Stimulated activated CD4-positive, alpha-beta T cell treated with anti-CD3 and anti-CD28 coated beads, Interleukin-4, amount 100 ng/mL, for 4 hours (primary cell): ENCODE results near the gene CABP2.
A peak's percentile ranks its signal among the peaks of the same experiment; 100 is the strongest.
"Not testable (repeated sequence)": the region's sequence is repeated elsewhere in the genome, so short reads cannot be mapped to it uniquely, and the experiment has no call there.

Experiments
- DNase-seq, 2 experiments: peaks; one replicate each; pipeline ENCODE4 v3.0.0-alpha.2; 2020

CABP2 gene

GRCh38 chr11:67522844-67523555, at the start of gene CABP2:
Gene CABP2, minus strand, starts transcription at chr11:67523446. Its CDS starts 120 bp downstream, at chr11:67523326.
- no peak for DNase-seq

DNA sequence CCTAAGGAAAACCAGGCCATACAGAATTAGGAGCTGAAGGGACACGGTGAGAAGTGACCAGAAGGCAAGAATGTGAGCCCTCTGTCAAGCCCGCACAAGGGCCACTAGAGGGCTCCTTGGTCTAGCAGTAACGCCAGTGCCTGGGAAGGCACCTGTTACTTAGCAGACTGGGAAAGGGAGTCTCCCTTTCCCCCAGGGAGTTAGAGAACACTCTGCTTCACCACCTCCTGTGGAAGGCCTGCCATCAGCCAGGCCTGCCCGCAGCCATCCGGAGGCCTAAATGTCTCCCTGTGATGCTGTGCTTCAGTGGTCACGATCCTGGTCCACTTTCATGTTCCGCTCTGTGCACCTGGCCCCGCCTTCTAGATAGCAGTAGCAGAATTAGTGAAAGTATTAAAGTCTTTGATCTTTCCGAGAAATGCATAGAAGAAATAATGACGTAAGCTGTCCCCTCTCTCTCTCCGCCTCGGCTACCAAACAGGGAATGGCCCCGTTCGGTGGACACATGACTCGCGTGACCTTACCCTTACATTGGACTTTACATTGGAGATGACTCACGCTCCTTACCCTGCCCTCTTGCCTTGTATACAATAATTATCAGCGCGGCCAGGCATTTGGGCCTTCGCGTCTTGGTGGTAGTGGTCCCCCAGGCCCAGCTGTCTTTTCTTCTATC, 49.6 kb upstream of the CABP2 start:
- DNase-seq: peak; percentile 25 to 33

GRCh38 chr11:67572305-67572704, 49.1 kb upstream of the CABP2 start:
- no peak for DNase-seq

DNA sequence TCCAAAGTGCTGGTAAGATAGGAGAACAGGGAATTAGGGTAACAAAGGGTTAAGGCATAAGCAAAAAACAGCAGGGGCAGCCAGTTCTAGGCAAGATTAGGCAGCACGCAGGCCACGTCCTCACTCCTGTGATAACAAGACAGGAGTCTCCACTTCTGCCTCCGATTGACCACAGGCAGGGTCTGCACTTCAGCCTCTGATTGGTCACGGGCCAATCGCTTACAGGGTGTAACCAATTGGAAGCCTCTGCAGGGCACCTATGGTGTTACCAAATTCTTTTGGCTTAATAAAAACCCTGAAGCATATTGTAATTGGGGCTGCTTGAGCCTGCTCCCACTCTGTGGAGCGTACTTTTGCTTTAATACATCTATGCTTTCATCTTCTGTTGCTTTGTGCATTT, 48.2 kb upstream of the CABP2 start:
- DNase-seq: no peak

- no peak for DNase-seq
Measured at GRCh38 chr11:67564230-67564629, 41.0 kb upstream of the CABP2 start.

DNA sequence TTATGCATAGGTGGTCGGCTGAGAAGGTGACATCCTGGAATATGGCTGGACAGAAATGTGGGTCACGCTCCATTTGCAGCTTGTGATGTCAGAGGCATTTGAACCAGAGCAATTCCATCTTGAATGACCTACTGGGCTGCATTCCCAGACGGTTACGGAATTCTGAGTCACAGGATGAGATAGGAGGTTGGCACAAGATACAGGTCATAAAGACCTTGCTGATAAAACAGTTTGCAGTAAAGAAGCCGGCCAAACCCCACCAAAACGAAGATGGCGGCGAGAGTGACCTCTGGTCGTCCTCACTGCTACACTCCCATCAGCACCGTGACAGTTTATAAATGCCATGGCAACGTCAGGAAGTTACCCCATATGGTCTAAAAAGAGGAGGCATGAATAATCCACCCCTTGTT, 40.5 kb upstream of the CABP2 start:
- not testable (repeated sequence) for DNase-seq

DNA sequence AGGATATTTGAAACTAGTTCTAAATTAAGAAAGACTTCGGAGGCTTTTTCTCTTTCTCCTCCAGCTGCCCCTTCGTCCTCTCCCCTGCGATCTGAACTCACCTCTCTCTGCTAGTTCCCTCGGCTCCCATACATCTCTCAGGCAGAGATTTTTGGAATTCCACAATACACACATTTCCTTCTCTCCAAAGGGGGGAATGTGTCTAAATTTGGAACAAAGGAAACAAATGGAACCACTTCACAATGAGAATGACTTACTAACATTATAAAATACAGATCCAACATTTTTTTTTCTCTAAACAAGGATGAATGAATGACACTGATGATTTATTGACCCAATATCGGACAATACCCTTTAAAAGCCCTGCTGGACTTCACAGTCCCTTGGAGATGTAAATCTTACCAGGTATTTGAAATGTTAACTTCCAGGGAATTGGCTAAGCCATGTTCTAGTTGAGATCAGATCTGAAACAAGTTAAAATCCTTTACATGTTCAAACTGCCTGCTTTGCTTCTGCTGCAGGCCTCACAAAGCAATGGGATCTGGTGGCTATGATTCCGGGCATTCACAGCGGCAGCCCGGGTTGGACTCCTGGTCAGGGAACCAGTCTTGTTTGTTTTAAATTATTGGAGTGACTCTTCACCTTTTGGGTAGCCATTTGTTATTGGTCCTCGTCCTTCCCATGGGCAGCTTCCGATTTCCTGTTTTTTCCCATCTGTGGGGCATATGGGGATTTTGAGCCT, 39.9 kb upstream of the CABP2 start:
- DNase-seq: no peak

GRCh38 chr11:67561971-67562619, 38.8 kb upstream of the CABP2 start:
- DNase-seq: no peak

DNA sequence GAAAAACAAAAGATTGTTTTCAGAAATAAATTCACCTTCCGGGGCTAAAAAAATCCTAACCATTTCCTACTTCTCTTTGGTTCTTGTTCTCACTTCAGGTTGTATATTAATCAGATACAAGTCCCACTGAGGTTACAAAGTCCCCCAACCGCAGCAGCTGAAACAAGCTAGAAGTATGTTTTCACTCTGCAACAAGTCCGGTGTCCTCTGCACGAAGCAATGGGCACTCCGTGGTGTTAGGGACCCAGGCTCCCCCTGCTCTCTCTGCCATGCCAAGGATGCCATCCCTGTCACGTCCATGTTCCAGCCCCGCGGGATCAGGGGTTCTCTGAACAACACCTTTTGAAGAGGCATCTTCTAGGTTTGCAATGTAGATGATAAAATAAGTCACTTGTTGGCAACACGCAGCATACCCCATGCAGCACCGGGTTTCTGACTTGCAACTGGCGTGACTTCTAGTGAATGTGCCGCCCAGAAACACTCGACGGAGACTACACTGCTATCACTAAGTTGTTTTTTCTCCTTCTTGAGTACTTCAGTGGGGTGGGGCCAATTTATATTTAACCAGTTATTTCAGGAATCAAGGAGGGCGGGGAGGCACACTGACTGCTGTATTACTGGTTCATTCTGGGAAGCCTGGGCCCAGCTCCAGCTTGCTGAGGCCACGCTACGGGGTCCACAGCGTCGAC, 35.0 kb upstream of the CABP2 start:
- no peak for DNase-seq

DNA sequence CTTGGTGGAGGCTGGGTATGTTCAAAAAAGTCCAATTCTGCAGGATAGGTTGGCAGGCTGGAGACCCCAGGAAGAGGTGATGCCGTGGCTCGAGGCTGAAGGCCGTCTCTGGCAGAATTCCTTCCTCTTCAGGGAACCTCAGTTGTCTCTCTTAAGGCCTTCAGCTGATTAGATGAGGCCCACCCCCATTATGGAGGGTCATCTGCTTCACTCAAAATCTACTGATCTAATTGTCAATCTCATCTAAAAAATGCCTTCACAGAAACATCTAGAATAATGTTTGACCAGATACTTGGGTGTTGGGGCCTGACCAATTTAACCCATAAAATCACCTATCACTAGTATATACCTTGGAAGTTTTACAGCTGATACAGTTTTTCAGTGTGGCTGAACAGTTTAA, 33.0 kb upstream of the CABP2 start:
- DNase-seq: no peak

- not testable (repeated sequence) for DNase-seq
Measured at GRCh38 chr11:67551697-67552096, 28.5 kb upstream of the CABP2 start.

DNA sequence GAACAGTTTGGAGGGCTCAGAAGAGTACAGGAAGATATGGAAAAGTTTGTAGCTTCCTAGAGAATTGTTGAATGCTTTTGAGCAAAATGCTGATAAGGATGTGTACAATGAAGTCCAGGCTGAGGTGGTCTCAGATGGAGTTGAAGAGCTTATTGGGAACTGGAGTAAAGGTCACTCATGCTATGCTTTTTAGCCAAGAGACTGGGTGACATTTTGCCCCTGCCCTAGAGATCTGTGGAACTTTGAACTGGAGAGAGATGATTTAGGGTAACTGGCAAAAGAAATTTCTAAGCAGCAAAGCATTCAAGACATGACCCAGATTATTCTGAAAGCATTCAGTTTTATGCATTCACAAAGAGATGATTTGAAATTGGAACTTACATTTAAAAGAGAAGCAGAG, 27.9 kb upstream of the CABP2 start:
- no peak for DNase-seq

DNA sequence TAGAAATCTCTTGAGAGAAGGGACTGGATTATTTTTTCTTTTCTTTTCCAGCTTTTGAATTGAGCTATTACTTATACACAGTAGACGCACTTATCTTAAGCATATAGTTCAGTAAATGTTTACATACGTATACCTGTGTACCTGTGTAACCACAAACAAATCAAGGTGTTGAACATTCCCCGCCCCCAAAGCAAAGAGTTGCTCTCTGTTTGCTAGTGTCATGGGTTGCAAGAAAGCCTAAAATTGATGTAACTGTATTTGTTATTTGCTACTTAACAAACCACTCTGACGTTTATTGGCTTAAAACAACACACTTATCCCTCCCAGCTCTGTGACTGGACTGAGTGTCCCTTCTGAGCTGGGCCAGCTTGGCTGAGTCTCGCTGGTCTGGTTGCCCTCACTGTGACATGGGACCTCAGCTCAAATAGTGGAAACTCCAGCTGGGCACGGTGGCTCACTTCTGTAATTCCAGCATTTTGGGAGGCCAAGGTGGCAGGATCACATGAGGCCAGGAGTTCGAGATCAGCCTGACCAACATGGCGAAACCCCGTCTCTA, 25.4 kb upstream of the CABP2 start:
- DNase-seq: no peak

GRCh38 chr11:67548112-67548511, 24.9 kb upstream of the CABP2 start:
- not testable (repeated sequence) for DNase-seq

DNA sequence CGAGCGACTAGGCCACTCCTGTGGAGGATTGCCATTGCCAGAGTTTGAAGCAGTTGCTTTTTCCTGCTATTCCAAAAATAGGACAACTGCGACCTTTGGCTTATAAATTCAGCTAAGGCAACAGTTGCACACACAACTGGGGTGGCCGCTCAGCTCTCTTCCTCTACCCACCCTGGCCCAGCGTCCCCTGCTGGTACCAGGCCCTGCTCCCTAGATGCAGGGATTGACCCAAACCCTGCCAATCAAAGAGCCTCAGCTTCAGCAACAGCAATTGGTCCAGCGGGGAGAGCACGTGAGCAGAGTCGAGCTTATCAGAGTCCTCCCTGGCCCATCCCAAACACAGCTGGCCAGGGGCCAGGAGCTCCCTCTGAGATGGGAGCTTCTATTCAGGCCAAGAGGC, 22.0 kb upstream of the CABP2 start:
- DNase-seq: no peak

DNA sequence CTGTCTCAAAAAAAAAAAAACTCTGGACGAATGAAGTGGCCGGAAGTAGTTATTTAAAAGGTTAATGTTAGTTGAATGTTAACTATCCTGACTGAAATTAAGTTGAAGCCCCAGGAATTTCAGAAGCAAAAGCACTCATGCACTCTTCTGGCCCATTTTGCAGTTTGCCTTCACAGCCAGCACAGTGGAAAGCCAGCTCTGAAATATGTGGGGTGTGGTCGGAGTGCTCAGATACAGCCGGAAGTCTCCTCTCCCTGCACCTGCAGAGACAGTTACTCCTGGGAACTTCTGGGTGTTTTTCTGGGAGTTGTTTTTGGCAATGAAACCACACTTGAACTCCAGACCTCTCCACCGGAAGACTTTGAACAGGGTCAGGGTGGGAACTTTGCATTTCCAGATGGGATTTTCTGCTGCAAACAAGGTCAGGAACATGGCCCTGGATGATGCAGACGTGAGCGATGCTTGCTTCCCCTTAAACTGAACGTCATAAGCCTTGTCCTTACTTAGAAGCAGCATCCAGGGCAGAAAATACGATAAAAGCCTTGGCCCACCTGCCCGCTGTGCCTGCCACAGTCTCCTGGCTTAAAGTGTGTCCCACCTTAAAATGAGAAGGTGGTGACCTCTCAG, 21.5 kb upstream of the CABP2 start:
- no peak for DNase-seq

DNA sequence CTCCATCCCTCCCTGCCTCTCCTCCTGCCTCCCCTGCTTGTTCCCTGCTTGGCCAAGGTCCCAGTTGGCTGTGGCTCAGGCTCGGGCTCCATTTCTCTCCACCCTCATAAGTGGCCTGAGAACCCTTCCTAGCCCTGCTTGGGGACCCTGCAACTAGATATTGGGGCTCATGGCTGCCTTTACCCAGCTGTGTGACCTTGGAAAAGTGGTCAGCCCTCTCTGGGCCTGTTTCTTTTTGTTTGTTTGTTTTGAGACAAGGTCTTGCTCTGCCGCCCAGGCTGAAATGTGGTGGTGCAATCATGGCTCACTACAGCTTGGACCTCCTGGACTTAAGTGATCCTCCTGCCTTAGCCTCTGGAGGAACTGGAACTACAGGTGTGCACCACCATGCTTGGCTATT, 20.3 kb upstream of the CABP2 start:
- no peak for DNase-seq

GRCh38 chr11:67542971-67543370, 19.7 kb upstream of the CABP2 start:
- DNase-seq: no peak

DNA sequence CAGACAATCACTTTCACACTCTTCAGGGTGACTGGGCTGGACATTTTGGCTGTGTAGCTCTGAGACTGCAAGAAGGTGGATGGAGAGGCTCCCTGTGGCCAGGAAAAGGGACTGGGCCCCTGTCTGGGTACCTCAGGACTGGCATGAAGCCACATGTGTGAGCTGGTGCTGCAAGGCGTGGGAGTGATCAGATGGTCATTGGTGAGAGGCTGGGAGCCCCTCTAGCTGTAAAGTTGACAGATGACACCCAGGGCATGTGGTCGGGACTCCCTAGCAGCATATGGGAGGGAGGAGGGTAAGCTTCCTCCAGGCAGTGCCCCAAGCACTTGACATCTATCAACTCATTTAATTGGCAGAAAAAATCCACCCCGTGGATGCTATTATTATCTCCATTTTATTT, 18.9 kb upstream of the CABP2 start:
- DNase-seq: no peak

- no peak for DNase-seq
Measured at GRCh38 chr11:67541198-67541597, 18.0 kb upstream of the CABP2 start.

DNA sequence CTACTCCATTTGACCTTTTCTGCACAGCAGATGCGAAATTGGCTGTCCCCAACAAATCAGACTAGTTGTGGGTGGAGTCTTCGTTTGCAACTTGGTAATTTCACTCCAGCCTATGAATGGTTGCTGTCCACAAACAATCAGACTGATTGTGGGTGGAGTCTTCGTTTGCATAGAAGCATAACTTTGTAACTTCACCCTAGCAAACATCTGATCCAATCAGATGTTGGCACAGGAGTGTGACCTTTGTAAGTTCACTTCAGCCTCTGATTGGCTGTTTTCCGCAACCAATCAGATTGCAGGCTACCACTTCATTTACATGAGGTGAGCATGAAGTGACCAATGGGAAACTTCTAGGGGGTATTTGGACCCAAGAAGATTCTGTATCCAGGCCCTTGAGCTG, 16.3 kb upstream of the CABP2 start:
- no peak for DNase-seq
